ENCODE data around the gene CAGE1. TPM values are rescaled to one million over a fixed set of nuclear protein-coding genes. Genes with fewer than 3 reads are reported as not detected.

The CAGE1 gene
- total RNA-seq, 2 donors from 2014 or later = 0.15 to 0.22 TPM

GRCh38 chr6:7312616-7313504, 76.7 kb downstream of the CAGE1 start, which contains the start of gene SSR1:
Gene SSR1, minus strand, starts transcription at chr6:7313199. Its CDS starts 79 bp downstream, at chr6:7313120.
- peaks cover 7% of the 10 kb centered on the region for H3K9me3 Mint-ChIP-seq
- 0% methylated on average over 19 to 83 of the region's 83 CpGs for WGBS, 2 experiments (ENCODE audit: insufficient coverage in 1 of 2, insufficient read length in 1 of 2)
- H3K4me1 ChIP-seq (ENCODE audit: control insufficient read depth, insufficient read depth, low read length) = no peaks in the 10 kb centered on the region
- peak within 1 kb of the TSS; percentile 84 for H3K9ac ChIP-seq (ENCODE audit: extremely low read depth, low read length, poor library complexity, severe bottlenecking)
- no peak for TF ChIP-seq CTCF (conservative IDR thresholded peaks at IDR 0.05)
- H3K27ac ChIP-seq (ENCODE audit: low read depth, low read length) = peak within 1 kb of the TSS; percentile 87
- H3K36me3 ChIP-seq (ENCODE audit: control insufficient read depth, insufficient read depth, low read length) = peaks cover 32% of the 10 kb centered on the region
- peak; percentile 99 for DNase-seq
- peak within 1 kb of the TSS; percentile 89 for H3K27ac Mint-ChIP-seq
- peaks cover 27% of the 10 kb centered on the region for H3K36me3 Mint-ChIP-seq (ENCODE audit: low read depth)
- H3K9me3 ChIP-seq (ENCODE audit: control insufficient read depth, low read length) = no peaks in the 10 kb centered on the region
- no peaks in the 10 kb centered on the region for H3K27me3 Mint-ChIP-seq (ENCODE audit: insufficient read depth)
- H3K27me3 ChIP-seq (ENCODE audit: control insufficient read depth, insufficient read depth, low read length, poor library complexity, severe bottlenecking) = no peaks in the 10 kb centered on the region
- H3K4me3 ChIP-seq (ENCODE audit: low read length) = peak within 1 kb of the TSS; percentile 96
- peaks cover 11% of the 10 kb centered on the region for H3K4me1 Mint-ChIP-seq
- H3K4me3 Mint-ChIP-seq = peak within 1 kb of the TSS; percentile 92

GRCh38 chr6:7311917-7312615, 77.5 kb downstream of the CAGE1 start:
- Histone ChIP-seq H3K27me3 (ENCODE audit: control insufficient read depth, insufficient read depth, low read length, poor library complexity, severe bottlenecking) (no peaks in the 10 kb centered on the region), H3K4me3 (ENCODE audit: low read length) (peak overlapping the region; percentile 96), H3K9ac (ENCODE audit: extremely low read depth, low read length, poor library complexity, severe bottlenecking) (peak overlapping the region; percentile 84), H3K9me3 (ENCODE audit: control insufficient read depth, low read length) (no peaks in the 10 kb centered on the region), H3K36me3 (ENCODE audit: control insufficient read depth, insufficient read depth, low read length) (peaks cover 40% of the 10 kb centered on the region), H3K27ac (ENCODE audit: low read depth, low read length) (peak overlapping the region; percentile 87), H3K4me1 (ENCODE audit: control insufficient read depth, insufficient read depth, low read length) (no peaks in the 10 kb centered on the region)
- Mint-ChIP-seq H3K27ac (peak overlapping the region; percentile 84), H3K4me1 (peaks cover 11% of the 10 kb centered on the region), H3K4me3 (peak overlapping the region; percentile 92), H3K9me3 (peaks cover 4% of the 10 kb centered on the region), H3K27me3 (ENCODE audit: insufficient read depth) (no peaks in the 10 kb centered on the region), H3K36me3 (ENCODE audit: low read depth) (peaks cover 32% of the 10 kb centered on the region)
- 2 to 3% methylated on average over 10 to 17 of the region's 17 CpGs for WGBS, 2 experiments (ENCODE audit: insufficient coverage in 1 of 2, insufficient read length in 1 of 2)
- no peak for TF ChIP-seq CTCF (conservative IDR thresholded peaks at IDR 0.05)
- DNase-seq = no peak

- H3K36me3 ChIP-seq (ENCODE audit: control insufficient read depth, insufficient read depth, low read length) = peaks cover 47% of the 10 kb centered on the region
- H3K4me1 Mint-ChIP-seq = peaks cover 11% of the 10 kb centered on the region
- no peaks in the 10 kb centered on the region for H3K9me3 ChIP-seq (ENCODE audit: control insufficient read depth, low read length)
- no peak overlapping the region for H3K27ac Mint-ChIP-seq
- H3K4me3 Mint-ChIP-seq = peak overlapping the region; percentile 92
- H3K4me3 ChIP-seq (ENCODE audit: low read length) = peak overlapping the region; percentile 96
- H3K27me3 ChIP-seq (ENCODE audit: control insufficient read depth, insufficient read depth, low read length, poor library complexity, severe bottlenecking) = no peaks in the 10 kb centered on the region
- WGBS, 2 experiments (ENCODE audit: insufficient coverage in 1 of 2, insufficient read length in 1 of 2) = 89% methylated on average over 1 of the region's 1 CpG; no CpG with 5 or more reads in 1 of the 2 experiments
- H3K27me3 Mint-ChIP-seq (ENCODE audit: insufficient read depth) = no peaks in the 10 kb centered on the region
- peaks cover 37% of the 10 kb centered on the region for H3K36me3 Mint-ChIP-seq (ENCODE audit: low read depth)
- no peak for DNase-seq
- H3K4me1 ChIP-seq (ENCODE audit: control insufficient read depth, insufficient read depth, low read length) = no peaks in the 10 kb centered on the region
- H3K9ac ChIP-seq (ENCODE audit: extremely low read depth, low read length, poor library complexity, severe bottlenecking) = peak overlapping the region; percentile 84
- peaks cover 4% of the 10 kb centered on the region for H3K9me3 Mint-ChIP-seq
- TF ChIP-seq CTCF (conservative IDR thresholded peaks at IDR 0.05) = no peak
- no peak overlapping the region for H3K27ac ChIP-seq (ENCODE audit: low read depth, low read length)
Observed at GRCh38 chr6:7311176-7311575, 78.4 kb downstream of the CAGE1 start.
